HepG2 (cell line): ENCODE results near the gene STAM. TPM values are rescaled to one million over a fixed set of nuclear protein-coding genes. Genes with fewer than 3 reads are reported as not detected.

Source experiments
- ARID3A ChIP-seq: IDR thresholded peaks from 2 replicates; pipeline ENCODE4 v1.6.1; 2012; ENCODE audit warnings: low read depth, low read length, improper control_type of control experiment
- BRCA1 ChIP-seq: sonication (generic); formaldehyde crosslinking; IDR thresholded peaks from 2 replicates; pipeline ENCODE4 v1.4.0; 2020; ENCODE audit warnings: missing genetic modification reagents
- E2F5 ChIP-seq: sonication (generic); formaldehyde crosslinking; conservative IDR thresholded peaks from 2 replicates; pipeline ENCODE4 v1.4.0; 2020; ENCODE audit warnings: missing genetic modification reagents
- FOXP4 ChIP-seq: sonication (generic); formaldehyde crosslinking; IDR thresholded peaks from 2 replicates; pipeline ENCODE4 v1.4.0; 2020; ENCODE audit warnings: missing genetic modification reagents
- PRDM15 ChIP-seq: sonication (generic); formaldehyde crosslinking; IDR thresholded peaks from 2 replicates; pipeline ENCODE4 v1.4.0; 2020; ENCODE audit warnings: missing genetic modification reagents
- SNAPC5 ChIP-seq: sonication (generic); formaldehyde crosslinking; IDR thresholded peaks from 2 replicates; pipeline ENCODE4 v1.8.1; 2023; ENCODE audit warnings: mild to moderate bottlenecking, missing genetic modification reagents, borderline replicate concordance
- THAP8 ChIP-seq: sonication (generic); formaldehyde crosslinking; IDR thresholded peaks from 2 replicates; pipeline ENCODE4 v1.5.1; 2020; ENCODE audit warnings: missing genetic modification reagents, mild to moderate bottlenecking, borderline replicate concordance
- THRA ChIP-seq: sonication (generic); formaldehyde crosslinking; IDR thresholded peaks from 2 replicates; pipeline ENCODE4 v1.4.0; 2020; ENCODE audit warnings: missing genetic modification reagents, borderline replicate concordance
- ZNF260 ChIP-seq: sonication (generic); formaldehyde crosslinking; IDR thresholded peaks from 2 replicates; pipeline ENCODE4 v1.4.0; 2020; ENCODE audit warnings: missing genetic modification reagents, low read depth, mild to moderate bottlenecking, borderline replicate concordance
- ZNF263 ChIP-seq: sonication (generic); formaldehyde crosslinking; IDR thresholded peaks from 2 replicates; pipeline ENCODE4 v1.4.0; 2020; ENCODE audit warnings: missing genetic modification reagents
- ZNF282 ChIP-seq: fragments of 450-650 bp; IDR thresholded peaks from 2 replicates; pipeline ENCODE4 v1.6.1; 2018; ENCODE audit not compliant: partially characterized antibody
- ZNF572 ChIP-seq: sonication (generic); formaldehyde crosslinking; IDR thresholded peaks from 2 replicates; pipeline ENCODE4 v1.5.1; 2020; ENCODE audit warnings: mild to moderate bottlenecking, missing genetic modification reagents
- ZNF597 ChIP-seq: sonication (generic); formaldehyde crosslinking; IDR thresholded peaks from 2 replicates; pipeline ENCODE4 v1.5.0; 2020; ENCODE audit warnings: missing genetic modification reagents
- ZSCAN22 ChIP-seq: sonication (generic); formaldehyde crosslinking; IDR thresholded peaks from 2 replicates; pipeline ENCODE4 v1.4.0; 2020; ENCODE audit warnings: mild to moderate bottlenecking, missing genetic modification reagents
- ZSCAN5A ChIP-seq: sonication (generic); formaldehyde crosslinking; IDR thresholded peaks from 2 replicates; pipeline ENCODE4 v1.8.0; 2022; ENCODE audit warnings: mild to moderate bottlenecking, missing genetic modification reagents, borderline replicate concordance
- polyA plus RNA-seq, 8 experiments: library from polyadenylated mRNA; depleted of rRNA in 3 of 8; stranded (reverse) in 7 of 8; unstranded in 1 of 8; fragments of >200 nt; fragmentation: Illumina TruSeq in 4 of 8; extraction: Trizol in 4 of 8; gene quantifications; 2 replicates each; pipeline versions ENCODE4 v1.2.1 to v1.2.3, GENCODE V29; 2011 to 2016; ENCODE audit warnings: low read depth in 4 of 8, missing spikeins in 1 of 8, mixed read lengths in 1 of 8; ENCODE audit not compliant: insufficient read depth in 1 of 8
- total RNA-seq, 5 experiments: library from RNA; depleted of rRNA; stranded (reverse); fragments of >200 nt; fragmentation: Illumina TruSeq; extraction: Trizol; gene quantifications; 2 replicates each; pipeline ENCODE4 v1.2.3, GENCODE V29; 2016; ENCODE audit warnings: low read depth in 1 of 5

STAM gene
- total and polyA plus RNA-seq, 2 of the 13 experiments (the other 11 are each of a cell fraction or from before 2014, with no cell fraction given), result 19.5 to 25.1 TPM

GRCh38 chr10:17673471-17674061 lies 29.6 kb downstream of the STAM start (continued):
- TF ChIP-seq PRDM15 (CRISPR knock-in tag) (no peak), FOXP4 (CRISPR knock-in tag) (no peak), ZNF263 (CRISPR knock-in tag) (no peak), ZSCAN5A (no peak; the same call in 1 of the 2 replicates), SNAPC5 (no peak), THAP8 (no peak), ZNF260 (CRISPR knock-in tag) (no peak), THRA (no peak), ZNF597 (CRISPR knock-in tag) (no peak), E2F5 (CRISPR knock-in tag) (no peak), ARID3A (0 out of 2 replicates have a peak, but pooled peaks have one; percentile 29), BRCA1 (no peak), ZNF572 (CRISPR knock-in tag) (no peak), ZSCAN22 (CRISPR knock-in tag) (no peak), ZNF282 (no peak)
